ENCODE measurements around the gene PACS1. TPM values are rescaled to one million over a fixed set of nuclear protein-coding genes. Genes with fewer than 3 reads are reported as not detected.

Gene PACS1
- total and polyA plus RNA-seq, 2 donors (not counting 1 experiment from before 2014, with no cell fraction given), result 131 to 303 TPM

GRCh38 chr11:66262696-66263095 is 192.6 kb downstream of the PACS1 start:
- Histone ChIP-seq H3K27ac (ENCODE audit: low read length in 2 of 2) (no peak overlapping the region), H3K79me2 (ENCODE audit: control insufficient read depth, insufficient read depth, low read length) (peaks cover 7% of the 10 kb centered on the region), H3K36me3 (replicated peaks in 1 of 2; ENCODE audit: control extremely low read depth in 1 of 2, control insufficient read depth in 1 of 2, extremely low read depth in 1 of 2, insufficient read depth in 2 of 2, low read length in 1 of 2) (peaks cover 0 to 47% of the 10 kb centered on the region in 2 experiments), H3K9me3 (ENCODE audit: control extremely low read depth in 1 of 3, control insufficient read depth in 2 of 3, insufficient read depth in 1 of 3, low read length in 2 of 3) (no peaks in the 10 kb centered on the region), H2AFZ (ENCODE audit: insufficient read depth, low read depth, low read length, poor library complexity, severe bottlenecking) (no peak overlapping the region), H3K4me1 (ENCODE audit: control insufficient read depth in 2 of 2, insufficient read depth in 2 of 2, low read length in 2 of 2) (peaks cover 11 to 17% of the 10 kb centered on the region in 2 donors), H3K4me3 (ENCODE audit: control extremely low read depth in 1 of 5, extremely low read depth in 1 of 5, insufficient read depth in 1 of 5, low read depth in 2 of 5, low read length in 4 of 5) (no peak overlapping the region), H4K20me1 (ENCODE audit: control insufficient read depth, insufficient read depth, low read length, poor library complexity, severe bottlenecking) (peaks cover 16% of the 10 kb centered on the region), H3K4me2 (replicated peaks; ENCODE audit: low read depth, low read length, poor library complexity, severe bottlenecking) (no peak overlapping the region), H3K9ac (ENCODE audit: low read length) (no peak overlapping the region), H3K27me3 (replicated peaks in 1 of 4; ENCODE audit: control extremely low read depth in 1 of 4, control insufficient read depth in 3 of 4, insufficient read depth in 4 of 4, low read length in 3 of 4) (no peaks in the 10 kb centered on the region)
- Mint-ChIP-seq H3K27ac (no peak overlapping the region), H3K9me3 (ENCODE audit: insufficient read depth) (no peaks in the 10 kb centered on the region), H3K4me3 (no peak overlapping the region), H3K4me1 (peaks cover 22% of the 10 kb centered on the region), H3K27me3 (no peaks in the 10 kb centered on the region)
- DNase-seq, result no peak
- TF ChIP-seq EZH2 (IDR thresholded peaks at IDR 0.05; ENCODE audit: borderline replicate concordance, insufficient read depth, low read depth, low read length, poor library complexity, severe bottlenecking) (no peak), CTCF (IDR thresholded peaks at IDR 0.05) (no peak)
- ChIA-PET CTCF (interaction anchor here (0.6 to 1.0 kb wide), 3 partner anchors 20 to 120 kb away, joined by 3 read pairs; no protein-coding TSS in a partner anchor), POLR2A (no interaction called here)
- no peak for ATAC-seq (ENCODE audit: low read depth)
- intact Hi-C loops (cut with micrococcal nuclease), result no loop called here
- WGBS (ENCODE audit: insufficient coverage), result 98% methylated on average over 12 of the region's 12 CpGs

GRCh38 chr11:66263231-66263630 is 193.2 kb downstream of the PACS1 start:
- intact Hi-C loops (cut with micrococcal nuclease), result no loop called here
- H3K4me2 ChIP-seq (replicated peaks; ENCODE audit: low read depth, low read length, poor library complexity, severe bottlenecking), result no peak overlapping the region
- Mint-ChIP-seq H3K9me3 (ENCODE audit: insufficient read depth) (no peaks in the 10 kb centered on the region), H3K27me3 (no peaks in the 10 kb centered on the region), H3K27ac (no peak overlapping the region), H3K4me1 (peaks cover 24% of the 10 kb centered on the region), H3K4me3 (no peak overlapping the region)
- H4K20me1 ChIP-seq (ENCODE audit: control insufficient read depth, insufficient read depth, low read length, poor library complexity, severe bottlenecking), result peaks cover 10% of the 10 kb centered on the region
- peaks cover 7% of the 10 kb centered on the region for H3K79me2 ChIP-seq (ENCODE audit: control insufficient read depth, insufficient read depth, low read length)
- TF ChIP-seq CTCF (IDR thresholded peaks at IDR 0.05), result no peak
- TF ChIP-seq EZH2 (IDR thresholded peaks at IDR 0.05; ENCODE audit: borderline replicate concordance, insufficient read depth, low read depth, low read length, poor library complexity, severe bottlenecking), result no peak
- ChIA-PET CTCF (no interaction called here), POLR2A (no interaction called here)
- H3K4me1 ChIP-seq (ENCODE audit: control insufficient read depth in 2 of 2, insufficient read depth in 2 of 2, low read length in 2 of 2), result peaks cover 11 to 21% of the 10 kb centered on the region in 2 donors
- WGBS (ENCODE audit: insufficient coverage), result 100% methylated on average over 3 of the region's 4 CpGs
- DNase-seq (no peak), ATAC-seq (ENCODE audit: low read depth) (no peak)
- H3K36me3 ChIP-seq (replicated peaks in 1 of 2; ENCODE audit: control extremely low read depth in 1 of 2, control insufficient read depth in 1 of 2, extremely low read depth in 1 of 2, insufficient read depth in 2 of 2, low read length in 1 of 2), result peaks cover 0 to 47% of the 10 kb centered on the region in 2 experiments
- no peak overlapping the region for H3K27ac ChIP-seq (ENCODE audit: low read length in 2 of 2)
- H3K9me3 ChIP-seq (ENCODE audit: control extremely low read depth in 1 of 3, control insufficient read depth in 2 of 3, insufficient read depth in 1 of 3, low read length in 2 of 3), result no peaks in the 10 kb centered on the region
- H3K4me3 ChIP-seq (ENCODE audit: control extremely low read depth in 1 of 5, extremely low read depth in 1 of 5, insufficient read depth in 1 of 5, low read depth in 2 of 5, low read length in 4 of 5), result no peak overlapping the region
- H3K27me3 ChIP-seq (replicated peaks in 1 of 4; ENCODE audit: control extremely low read depth in 1 of 4, control insufficient read depth in 3 of 4, insufficient read depth in 4 of 4, low read length in 3 of 4), result no peaks in the 10 kb centered on the region
- H2AFZ ChIP-seq (ENCODE audit: insufficient read depth, low read depth, low read length, poor library complexity, severe bottlenecking), result no peak overlapping the region
- no peak overlapping the region for H3K9ac ChIP-seq (ENCODE audit: low read length)
